Breast epithelium (tissue), 4 donors: Measurements from ENCODE around the gene GHSR. TPM values are rescaled to one million over a fixed set of nuclear protein-coding genes. Genes with fewer than 3 reads are reported as not detected.

ENCODE experiments used
- DNase-seq, 2 donors: peaks; one replicate each; pipeline ENCODE4 v3.0.0-alpha.2; 2019; ENCODE audit warnings: low spot score in 2 of 2
- H3K27ac ChIP-seq, 2 donors: fragments of 200-600 bp; sonication (generic) in 1 of 2; one replicate each; pipeline ENCODE4 v1.5.1; 2016 to 2019; ENCODE audit warnings: mild to moderate bottlenecking in 1 of 2
- H3K27me3 ChIP-seq, 2 donors: fragments of 200-600 bp; sonication (generic) in 1 of 2; one replicate each; pipeline versions ENCODE4 v1.5.1 to v1.6.0; 2017 to 2019; ENCODE audit warnings: control low read depth in 1 of 2, mild to moderate bottlenecking in 1 of 2
- H3K36me3 ChIP-seq: fragments of 200-600 bp; one replicate; pipeline ENCODE4 v1.5.1; 2019
- H3K4me1 ChIP-seq, 2 donors: fragments of 200-600 bp; sonication (generic); one replicate each; pipeline ENCODE4 v1.5.1; 2016 to 2019; ENCODE audit warnings: control low read depth in 1 of 2
- H3K4me3 ChIP-seq, 3 donors: fragments of 200-600 bp; sonication (generic); 1 replicate in 2 of 3; 2 replicates in 1 of 3; pipeline ENCODE4 v1.5.1; 2016 to 2019; ENCODE audit warnings: mild to moderate bottlenecking in 3 of 3, moderate library complexity in 2 of 3
- H3K9me3 ChIP-seq, 2 donors: fragments of 200-600 bp; sonication (generic) in 1 of 2; one replicate each; pipeline ENCODE4 v1.5.1; 2016 to 2019; ENCODE audit warnings: control low read depth in 1 of 2
- CTCF ChIP-seq, 3 donors: fragments of 450-650 bp; IDR thresholded peaks; one replicate each; pipeline ENCODE4 v1.5.1; 2016 to 2017; ENCODE audit warnings: antibody characterized with exemption in 3 of 3, mild to moderate bottlenecking in 3 of 3, moderate library complexity in 3 of 3
- POLR2A ChIP-seq: fragments of 450-650 bp; IDR thresholded peaks from one replicate; pipeline ENCODE4 v1.6.1; 2016; ENCODE audit warnings: antibody characterized with exemption, mild to moderate bottlenecking, moderate library complexity
- POLR2AphosphoS5 ChIP-seq, 3 donors: sonication (generic); formaldehyde crosslinking; IDR thresholded peaks; one replicate each; pipeline ENCODE4 v1.6.1; 2017; ENCODE audit warnings: antibody characterized with exemption in 3 of 3
- intact Hi-C: fragments of 100-400 bp; cut with DNase I; formaldehyde crosslinking; loops from one replicate; pipeline ENCODE4 v1.15.1; 2023; ENCODE audit warnings: low total_unique reads
- total RNA-seq, 3 donors: library from RNA; depleted of rRNA; stranded (reverse); fragments of >200 nt; gene quantifications; one replicate each; pipeline ENCODE4 v1.1.0, GENCODE V29; 2016

Gene GHSR
- total RNA-seq, 3 donors from 2014 or later, result not detected

DNA sequence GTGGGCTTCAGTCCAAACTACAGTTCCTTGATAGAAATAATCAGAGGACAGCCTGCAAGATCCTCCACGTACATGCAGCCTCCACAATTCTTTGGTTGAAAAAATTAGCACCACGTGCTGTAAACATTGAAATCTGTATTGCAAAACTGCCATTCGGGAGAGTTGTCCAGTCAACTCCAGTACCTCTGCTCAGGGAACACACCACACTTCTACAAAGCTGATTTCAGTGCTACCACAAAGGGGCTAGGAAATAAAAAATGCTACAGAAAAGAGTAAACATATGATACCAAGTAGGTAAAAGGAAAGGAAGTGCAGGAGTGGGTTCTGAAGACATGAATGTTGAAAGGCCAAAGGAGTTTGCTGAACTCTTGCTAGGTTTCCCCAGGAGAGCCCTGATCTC lies 40.4 kb downstream of the GHSR start:
- no peak for DNase-seq
- intact Hi-C loops, result no loop called here
- no peaks in the 10 kb centered on the region for H3K27me3 ChIP-seq
- H3K4me3 ChIP-seq, result no peak overlapping the region
- no peak overlapping the region for H3K27ac ChIP-seq
- no peaks in the 10 kb centered on the region for H3K36me3 ChIP-seq
- TF ChIP-seq POLR2AphosphoS5 (IDR thresholded peaks at IDR 0.05) (no peak), CTCF (IDR thresholded peaks at IDR 0.05) (no peak), POLR2A (no peak)
- no peaks in the 10 kb centered on the region for H3K4me1 ChIP-seq
- H3K9me3 ChIP-seq, result no peaks in the 10 kb centered on the region

DNA sequence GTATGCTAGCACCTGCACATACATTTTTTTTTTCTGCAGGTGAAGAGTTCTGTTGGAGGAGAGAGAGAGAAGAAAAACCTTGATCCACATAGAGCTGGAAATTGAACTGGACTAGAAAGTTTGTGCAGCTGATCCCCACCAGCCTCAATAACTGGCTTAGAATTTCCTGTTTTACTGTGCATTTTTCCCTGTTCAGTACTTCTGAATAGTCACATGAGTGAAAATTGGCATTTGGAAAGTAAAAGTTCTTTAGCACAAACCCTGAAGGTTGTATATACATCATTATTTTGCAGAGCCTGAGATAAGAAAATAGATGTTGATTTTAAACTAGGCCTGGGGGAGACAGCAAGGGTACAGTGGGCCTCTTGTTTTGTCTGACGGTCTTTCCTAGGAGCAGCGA lies 42.3 kb downstream of the GHSR start:
- DNase-seq, result no peak
- intact Hi-C loops, result no loop called here
- Histone ChIP-seq H3K4me3 (no peak overlapping the region), H3K27me3 (no peaks in the 10 kb centered on the region), H3K9me3 (no peaks in the 10 kb centered on the region), H3K4me1 (no peaks in the 10 kb centered on the region), H3K27ac (no peak overlapping the region), H3K36me3 (no peaks in the 10 kb centered on the region)
- TF ChIP-seq CTCF (IDR thresholded peaks at IDR 0.05) (no peak), POLR2A (no peak), POLR2AphosphoS5 (IDR thresholded peaks at IDR 0.05) (no peak)

- H3K27ac ChIP-seq, result no peak overlapping the region
Measured at GRCh38 chr3:172404237-172404962, 43.9 kb downstream of the GHSR start.

DNA sequence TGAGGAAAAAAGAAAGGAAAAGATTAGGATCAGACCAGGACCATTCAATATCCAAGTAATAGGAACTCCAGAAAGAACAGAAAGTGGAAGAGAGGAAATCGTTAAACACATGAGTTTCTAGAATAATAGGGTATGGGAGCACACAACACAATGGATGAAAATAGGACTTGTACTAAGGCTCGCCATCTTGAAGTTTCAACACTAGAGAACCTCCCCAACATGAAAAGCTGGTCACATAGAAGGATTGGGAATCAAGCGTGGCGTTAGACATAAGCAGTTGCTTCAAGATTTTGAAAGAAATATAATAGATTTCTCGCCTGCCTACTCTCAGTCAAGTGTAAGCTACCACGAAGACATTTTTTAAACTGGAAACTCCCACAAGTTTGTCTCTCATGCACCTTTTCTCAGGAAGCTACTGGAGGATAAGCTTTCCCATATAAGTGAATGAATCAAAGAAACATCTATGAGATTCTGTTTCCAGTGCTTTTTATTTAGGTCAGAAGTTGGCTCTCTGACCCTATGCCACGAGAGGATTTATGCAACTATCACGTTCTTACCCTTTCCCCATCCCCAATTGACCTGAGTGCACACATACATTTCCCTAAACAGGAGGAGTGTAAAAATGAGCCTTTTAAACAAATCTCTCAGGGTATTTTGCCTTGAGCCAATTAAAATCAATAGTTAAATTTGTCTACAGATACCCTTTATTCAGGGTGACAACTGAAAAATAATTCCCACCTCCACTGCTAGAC lies 45.2 kb downstream of the GHSR start:
- Histone ChIP-seq H3K27ac (no peak overlapping the region), H3K9me3 (no peaks in the 10 kb centered on the region), H3K4me1 (no peaks in the 10 kb centered on the region), H3K36me3 (no peaks in the 10 kb centered on the region), H3K27me3 (no peaks in the 10 kb centered on the region), H3K4me3 (no peak overlapping the region)
- intact Hi-C loops, result no loop called here
- no peak for TF ChIP-seq CTCF (IDR thresholded peaks at IDR 0.05)
- TF ChIP-seq POLR2A, result no peak
- TF ChIP-seq POLR2AphosphoS5 (IDR thresholded peaks at IDR 0.05), result no peak
- DNase-seq, result no peak

More at GRCh38 chr3:172404237-172404962, 43.9 kb downstream of the GHSR start:
- Histone ChIP-seq H3K27me3 (no peaks in the 10 kb centered on the region), H3K4me1 (no peaks in the 10 kb centered on the region), H3K36me3 (no peaks in the 10 kb centered on the region), H3K9me3 (no peaks in the 10 kb centered on the region), H3K4me3 (no peak overlapping the region)
- intact Hi-C loops, result no loop called here
- no peak for DNase-seq
- TF ChIP-seq POLR2A (no peak), CTCF (IDR thresholded peaks at IDR 0.05) (no peak), POLR2AphosphoS5 (IDR thresholded peaks at IDR 0.05) (no peak)

DNA sequence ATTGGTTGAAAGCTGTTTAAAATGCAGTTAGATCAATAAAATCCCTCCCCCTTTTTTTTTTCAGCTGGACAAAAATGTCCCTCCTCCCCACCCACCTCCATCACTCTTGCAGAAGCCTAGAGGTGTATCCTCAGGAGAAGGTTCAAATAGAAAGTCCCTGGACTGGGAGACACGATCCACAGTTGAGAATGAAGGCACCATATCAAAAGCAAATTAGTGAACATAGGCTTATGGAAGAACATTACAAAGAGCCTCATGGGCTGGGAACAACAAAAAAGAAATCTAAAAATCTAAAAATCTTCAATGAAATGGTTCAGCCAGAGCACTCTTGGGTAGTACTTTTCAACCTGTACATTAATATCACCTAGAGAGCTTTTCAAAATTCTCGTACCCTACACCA lies 46.2 kb downstream of the GHSR start:
- H3K36me3 ChIP-seq, result no peaks in the 10 kb centered on the region
- no peak overlapping the region for H3K4me3 ChIP-seq
- TF ChIP-seq POLR2AphosphoS5 (IDR thresholded peaks at IDR 0.05), result no peak
- no peak for TF ChIP-seq CTCF (IDR thresholded peaks at IDR 0.05)
- TF ChIP-seq POLR2A, result no peak
- H3K4me1 ChIP-seq, result no peaks in the 10 kb centered on the region
- no peaks in the 10 kb centered on the region for H3K9me3 ChIP-seq
- DNase-seq, result no peak
- intact Hi-C loops, result no loop called here
- H3K27ac ChIP-seq, result no peak overlapping the region
- H3K27me3 ChIP-seq, result no peaks in the 10 kb centered on the region
